Hepatocyte (in vitro differentiated cells): ENCODE measurements around the gene GBP3. TPM values are rescaled to one million over a fixed set of nuclear protein-coding genes. Genes with fewer than 3 reads are reported as not detected.

Experiments used
- DNase-seq: peaks from one replicate; pipeline ENCODE4 v3.0.0-alpha.2; 2016; ENCODE audit warnings: low spot score
- H2AFZ ChIP-seq: fragments of 200-600 bp; sonication (generic); 2 replicates; pipeline ENCODE4 v1.6.0; 2016; ENCODE audit warnings: antibody characterized with exemption, mild to moderate bottlenecking
- H3K27ac ChIP-seq: fragments of 200-600 bp; sonication (generic); 2 replicates; pipeline ENCODE4 v1.5.1; 2016; ENCODE audit warnings: mild to moderate bottlenecking
- H3K27me3 ChIP-seq: fragments of 200-600 bp; sonication (generic); 2 replicates; pipeline ENCODE4 v1.6.1; 2016
- H3K36me3 ChIP-seq: fragments of 200-600 bp; sonication (generic); replicated peaks from 2 replicates; pipeline ENCODE4 v1.5.1; 2016; ENCODE audit warnings: low read depth; ENCODE audit not compliant: insufficient read depth
- H3K4me1 ChIP-seq: fragments of 200-600 bp; sonication (generic); 2 replicates; pipeline ENCODE4 v1.5.1; 2016; ENCODE audit warnings: mild to moderate bottlenecking, moderate library complexity; ENCODE audit not compliant: insufficient read depth
- H3K4me2 ChIP-seq: fragments of 200-600 bp; sonication (generic); 2 replicates; pipeline ENCODE4 v1.6.0; 2016
- H3K4me3 ChIP-seq: fragments of 200-600 bp; sonication (generic); 2 replicates; pipeline ENCODE4 v1.5.1; 2016; ENCODE audit warnings: mild to moderate bottlenecking
- H3K79me2 ChIP-seq: fragments of 200-600 bp; sonication (generic); 2 replicates; pipeline ENCODE4 v1.6.0; 2017; ENCODE audit warnings: mild to moderate bottlenecking
- H3K9me2 ChIP-seq: fragments of 200-600 bp; sonication (generic); replicated peaks from 2 replicates; pipeline ENCODE4 v1.6.0; 2017; ENCODE audit warnings: mild to moderate bottlenecking; ENCODE audit not compliant: insufficient read depth
- H3K9me3 ChIP-seq: fragments of 200-600 bp; sonication (generic); 2 replicates; pipeline ENCODE4 v1.5.1; 2016; ENCODE audit warnings: low read depth, mild to moderate bottlenecking
- H4K20me1 ChIP-seq: fragments of 200-600 bp; sonication (generic); 2 replicates; pipeline ENCODE4 v1.6.0; 2016; ENCODE audit warnings: mild to moderate bottlenecking; ENCODE audit not compliant: insufficient read depth, poor library complexity, severe bottlenecking
- CTCF ChIP-seq: fragments of 200-600 bp; sonication (generic); IDR thresholded peaks from 2 replicates; pipeline ENCODE4 v1.5.1; 2016; ENCODE audit warnings: antibody characterized with exemption, mild to moderate bottlenecking; ENCODE audit not compliant: poor library complexity
- EZH2 ChIP-seq: fragments of 200-600 bp; sonication (generic); IDR thresholded peaks from 2 replicates; pipeline ENCODE4 v1.6.1; 2016; ENCODE audit warnings: antibody characterized with exemption, mild to moderate bottlenecking, borderline replicate concordance
- EZH2phosphoT487 ChIP-seq: fragments of 200-600 bp; sonication (generic); IDR thresholded peaks from one replicate; pipeline ENCODE4 v1.6.1; 2018; ENCODE audit warnings: antibody characterized with exemption, mild to moderate bottlenecking, low read depth, moderate library complexity; ENCODE audit not compliant: unreplicated experiment, severe bottlenecking
- WGBS: methylation state at CpG from one replicate; pipeline ENCODE4 v1.1.6; 2016; ENCODE audit warnings: low lambda C conversion rate; ENCODE audit errors: missing lambda C conversion rate; 5-methylcytosine and 5-hydroxymethylcytosine counted together
- polyA plus RNA-seq: library from polyadenylated mRNA; unstranded; fragments of >200 nt; fragmentation: Nextera tagmentation; extraction: Ambion mirVana; gene quantifications from 2 replicates; pipeline ENCODE4 v1.2.1, GENCODE V29; 2016
- total RNA-seq: library from RNA; depleted of rRNA; stranded (reverse); fragments of >200 nt; gene quantifications from 2 replicates; pipeline ENCODE4 v1.2.3, GENCODE V29; 2014

Gene GBP3
- total and polyA plus RNA-seq, 2 experiments from 2014 or later, result 5.4 to 12.0 TPM

- Histone ChIP-seq H3K4me1 (peaks cover 10% of the 10 kb centered on the region), H3K36me3 (no peaks in the 10 kb centered on the region), H3K9me3 (no peaks in the 10 kb centered on the region), H3K4me3 (no peak overlapping the region), H3K27me3 (no peaks in the 10 kb centered on the region), H3K27ac (no peak overlapping the region), H4K20me1 (no peaks in the 10 kb centered on the region), H3K4me2 (no peak overlapping the region), H2AFZ (no peak overlapping the region), H3K79me2 (no peaks in the 10 kb centered on the region), H3K9me2 (no peaks in the 10 kb centered on the region)
- no peak for TF ChIP-seq EZH2phosphoT487
- no peak for TF ChIP-seq EZH2
- TF ChIP-seq CTCF, result no peak
- DNase-seq, result no peak
- 94% methylated on average over 7 of the region's 7 CpGs for WGBS
These were observed 19.8 kb upstream of the GBP3 start for GRCh38 chr1:89042491-89042890.

GRCh38 chr1:89041721-89042120 lies 19.1 kb upstream of the GBP3 start:
- no peak overlapping the region for H3K4me2 ChIP-seq
- no peaks in the 10 kb centered on the region for H3K27me3 ChIP-seq
- TF ChIP-seq CTCF, result no peak
- no peak for TF ChIP-seq EZH2
- no peak for TF ChIP-seq EZH2phosphoT487
- H3K4me3 ChIP-seq, result no peak overlapping the region
- no peak for DNase-seq
- 94% methylated on average over 1 of the region's 1 CpG for WGBS
- H3K27ac ChIP-seq, result no peak overlapping the region
- no peaks in the 10 kb centered on the region for H3K9me3 ChIP-seq
- no peaks in the 10 kb centered on the region for H3K36me3 ChIP-seq
- peaks cover 10% of the 10 kb centered on the region for H3K4me1 ChIP-seq
- no peaks in the 10 kb centered on the region for H4K20me1 ChIP-seq
- no peak overlapping the region for H2AFZ ChIP-seq
- no peaks in the 10 kb centered on the region for H3K9me2 ChIP-seq
- H3K79me2 ChIP-seq, result no peaks in the 10 kb centered on the region

GRCh38 chr1:89041119-89041641 lies 18.5 kb upstream of the GBP3 start:
- Histone ChIP-seq H3K27ac (no peak overlapping the region), H3K4me3 (no peak overlapping the region), H3K9me3 (no peaks in the 10 kb centered on the region), H3K27me3 (no peaks in the 10 kb centered on the region), H2AFZ (no peak overlapping the region), H3K4me2 (no peak overlapping the region), H3K4me1 (peaks cover 10% of the 10 kb centered on the region), H4K20me1 (no peaks in the 10 kb centered on the region), H3K36me3 (no peaks in the 10 kb centered on the region), H3K9me2 (no peaks in the 10 kb centered on the region), H3K79me2 (no peaks in the 10 kb centered on the region)
- WGBS, result 78% methylated on average over 3 of the region's 3 CpGs
- TF ChIP-seq EZH2phosphoT487 (no peak), CTCF (no peak), EZH2 (no peak)
- DNase-seq, result no peak

GRCh38 chr1:89040315-89040626 lies 17.6 kb upstream of the GBP3 start:
- no peaks in the 10 kb centered on the region for H3K79me2 ChIP-seq
- whole genome bisulfite sequencing, result 75% methylated on average over 1 of the region's 1 CpG
- no peak overlapping the region for H2AFZ ChIP-seq
- no peak overlapping the region for H3K4me3 ChIP-seq
- no peaks in the 10 kb centered on the region for H3K9me2 ChIP-seq
- DNase-seq, result no peak
- TF ChIP-seq EZH2, result no peak
- H3K4me1 ChIP-seq, result peaks cover 5% of the 10 kb centered on the region
- H3K36me3 ChIP-seq, result no peaks in the 10 kb centered on the region
- H3K27me3 ChIP-seq, result no peaks in the 10 kb centered on the region
- H3K27ac ChIP-seq, result no peak overlapping the region
- no peaks in the 10 kb centered on the region for H4K20me1 ChIP-seq
- no peak overlapping the region for H3K4me2 ChIP-seq
- H3K9me3 ChIP-seq, result no peaks in the 10 kb centered on the region
